Vagina (tissue), 2 donors: ENCODE results near the gene AKAP1.

Experiments used
- CTCF ChIP-seq, 3 experiments: fragments of 450-650 bp in 2 of 3; fragments of 200-600 bp in 1 of 3; sonication (generic) in 1 of 3; IDR thresholded peaks; one replicate each; pipeline ENCODE4 v1.5.1; 2017 to 2019; ENCODE audit warnings: antibody characterized with exemption in 3 of 3, mild to moderate bottlenecking in 2 of 3, moderate library complexity in 2 of 3
- POLR2A ChIP-seq, 2 donors: fragments of 450-650 bp; IDR thresholded peaks; one replicate each; pipeline ENCODE4 v1.6.1; 2017; ENCODE audit warnings: antibody characterized with exemption in 2 of 2, mild to moderate bottlenecking in 2 of 2, moderate library complexity in 2 of 2

- no peak for TF ChIP-seq CTCF (IDR thresholded peaks at IDR 0.05)
- TF ChIP-seq POLR2A (IDR thresholded peaks at IDR 0.05), result no peak
Observed at GRCh38 chr17:57078274-57078673, 6.8 kb upstream of the AKAP1 start.
